Measurements from ENCODE around the gene PPFIBP2.

Gene PPFIBP2

DNA sequence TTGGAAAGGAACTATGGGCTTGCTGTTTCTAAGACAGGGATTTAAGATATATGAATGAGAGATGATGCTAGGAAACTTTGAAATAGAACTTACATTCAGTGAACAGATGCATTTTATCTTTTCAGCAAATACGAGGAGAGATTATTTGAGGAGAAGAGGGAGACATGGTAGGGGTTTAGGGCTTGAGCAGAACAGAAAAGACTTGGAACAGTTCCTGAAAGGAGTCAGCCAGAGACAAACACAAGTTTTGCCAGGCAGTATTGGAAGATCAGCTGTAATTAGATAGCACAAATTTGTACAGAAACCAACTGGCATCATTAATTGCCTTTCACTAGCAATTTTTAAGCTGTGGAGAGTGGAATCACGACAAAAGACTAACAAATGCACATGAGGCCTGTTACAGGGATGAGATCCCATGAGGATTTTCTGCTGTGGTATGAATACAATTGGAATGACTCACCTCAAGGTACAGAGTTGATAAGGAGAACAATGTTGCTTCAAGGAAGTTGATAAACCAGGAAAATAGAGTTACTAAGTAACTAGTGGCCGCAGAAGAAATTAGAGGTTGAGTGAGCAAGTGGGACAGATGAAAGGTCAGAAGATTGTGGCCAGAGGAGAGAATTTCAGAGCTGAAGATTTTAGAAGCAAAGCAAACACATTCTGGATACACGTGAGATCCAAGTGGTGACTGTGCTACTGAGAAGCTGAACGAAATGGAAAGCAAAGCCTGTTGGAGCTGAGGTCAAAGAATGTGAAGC lies 91.6 kb downstream of the PPFIBP2 start:
- DNase-seq = no peak

DNA sequence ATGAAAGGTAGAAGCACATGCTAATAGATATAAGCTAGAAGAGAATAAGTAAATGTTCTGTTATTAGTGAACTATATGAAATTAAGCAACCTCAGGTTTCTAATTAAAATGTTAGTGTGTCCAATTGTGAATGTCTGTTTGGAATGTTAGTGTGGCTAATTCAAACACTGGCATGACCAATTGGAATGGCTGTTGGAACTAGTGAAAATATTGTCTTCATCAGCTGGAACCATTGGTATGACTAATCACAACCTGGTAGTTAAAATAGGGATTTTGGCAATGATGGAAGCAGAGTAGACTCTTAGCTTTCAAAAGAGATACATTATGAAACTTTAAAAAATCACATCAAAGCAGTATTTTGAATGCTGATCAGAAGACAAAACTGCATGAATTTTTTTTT lies 92.7 kb downstream of the PPFIBP2 start:
- DNase-seq = no peak

DNA sequence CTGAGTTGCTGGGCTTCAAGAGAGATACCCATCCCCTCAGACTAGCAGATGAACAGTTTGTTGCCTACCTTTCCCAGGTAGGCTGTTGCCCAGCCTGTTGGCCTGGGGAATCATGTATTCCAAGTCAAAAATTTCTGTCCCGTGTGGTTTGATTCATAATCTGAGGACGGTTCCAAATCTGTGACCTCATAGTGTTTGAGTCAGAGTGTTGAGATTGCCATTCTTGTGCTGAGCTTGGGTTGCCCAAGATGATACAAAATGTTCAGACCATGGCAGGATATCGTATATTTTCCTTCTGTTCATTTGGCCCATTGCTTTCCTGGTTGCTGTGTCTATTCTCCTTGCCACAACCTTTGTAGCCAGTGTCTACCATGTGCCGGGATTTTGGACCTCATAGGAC lies 95.2 kb downstream of the PPFIBP2 start:
- no peak for DNase-seq

DNA sequence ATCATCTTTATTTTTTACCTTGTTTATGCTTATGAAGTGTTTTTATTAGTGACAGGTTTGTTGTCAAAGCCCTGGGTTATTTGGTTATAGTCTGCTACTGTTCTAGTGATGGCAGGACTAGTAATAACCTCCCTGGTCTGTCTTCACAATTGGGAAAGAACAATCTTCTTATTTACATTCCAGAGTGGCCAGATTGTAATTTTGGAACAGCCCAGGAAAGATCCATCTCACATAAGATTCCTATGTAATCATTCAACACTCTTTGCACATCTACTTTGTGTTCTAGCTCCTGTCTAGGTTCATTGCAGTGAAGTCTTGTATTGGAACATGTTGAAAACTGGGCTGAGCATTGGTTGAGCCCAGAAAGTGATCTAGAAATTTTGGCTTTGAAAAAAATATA lies 95.7 kb downstream of the PPFIBP2 start:
- no peak for DNase-seq

DNA sequence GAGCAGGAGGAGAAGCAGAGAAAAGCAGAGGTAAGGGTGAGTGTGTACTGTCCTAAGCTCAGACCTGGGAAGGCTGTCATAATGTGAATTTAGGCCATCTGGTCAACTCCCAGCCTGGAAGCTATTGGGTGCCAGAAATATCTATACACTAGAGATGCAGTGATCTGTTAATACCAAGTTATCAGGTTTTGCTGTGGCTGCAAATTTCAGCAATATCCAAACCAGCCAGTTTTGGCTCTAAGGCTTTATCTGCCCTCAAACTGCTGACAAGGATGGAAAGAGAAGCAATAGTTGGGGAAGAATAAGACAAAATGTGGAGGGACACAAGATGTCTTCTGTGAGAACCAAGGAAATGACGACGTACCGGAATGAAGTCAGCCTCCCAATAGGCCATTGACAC lies 96.6 kb downstream of the PPFIBP2 start:
- no peak for DNase-seq

DNA sequence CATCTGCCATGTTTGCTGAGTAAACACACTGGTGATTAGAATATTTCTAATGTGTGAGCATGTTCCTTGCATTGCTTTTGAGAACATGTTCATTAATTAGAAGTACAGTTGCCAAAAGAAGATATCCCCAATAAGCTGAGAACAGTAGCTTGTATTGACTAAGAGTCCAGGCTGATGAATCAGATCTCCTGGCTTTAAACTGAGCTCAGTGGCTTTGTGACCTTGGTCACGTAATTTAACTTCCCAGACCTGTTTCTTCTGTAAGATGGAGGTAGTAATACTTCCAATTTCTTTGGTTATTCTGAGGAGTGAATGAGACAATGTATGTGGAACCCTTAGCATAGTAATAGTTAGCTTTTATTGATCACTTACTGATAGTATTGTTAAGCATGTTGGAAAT lies 97.6 kb downstream of the PPFIBP2 start:
- DNase-seq = no peak

DNA sequence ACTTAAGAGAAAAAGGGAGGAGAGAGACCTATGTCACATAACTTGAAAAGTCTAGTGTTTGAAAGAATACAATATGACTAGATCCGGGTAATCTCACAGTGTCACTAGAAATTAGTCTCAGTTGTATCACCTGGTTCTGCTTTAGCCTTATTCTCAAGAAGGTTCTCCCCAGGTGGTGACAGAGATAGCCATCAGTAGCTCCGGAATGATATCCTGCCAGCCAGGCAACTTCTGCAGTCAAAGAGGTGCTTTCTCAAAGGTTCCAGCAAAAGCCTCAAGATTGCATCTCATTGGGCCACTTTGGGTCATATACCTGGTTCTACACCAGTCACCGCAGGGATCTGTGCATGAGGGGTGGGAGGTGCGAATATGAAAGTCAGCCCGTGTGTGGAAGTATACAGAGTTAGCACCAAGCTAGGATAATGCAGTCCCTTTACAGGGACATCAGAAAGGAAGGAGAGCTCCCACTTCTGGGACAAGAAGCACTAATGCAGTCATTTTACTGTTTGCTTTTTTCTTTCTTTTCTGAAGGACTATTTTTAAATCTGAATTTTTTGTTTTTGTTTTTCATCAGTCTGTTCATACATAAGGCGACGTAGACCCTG lies 98.4 kb downstream of the PPFIBP2 start:
- DNase-seq = no peak

DNA sequence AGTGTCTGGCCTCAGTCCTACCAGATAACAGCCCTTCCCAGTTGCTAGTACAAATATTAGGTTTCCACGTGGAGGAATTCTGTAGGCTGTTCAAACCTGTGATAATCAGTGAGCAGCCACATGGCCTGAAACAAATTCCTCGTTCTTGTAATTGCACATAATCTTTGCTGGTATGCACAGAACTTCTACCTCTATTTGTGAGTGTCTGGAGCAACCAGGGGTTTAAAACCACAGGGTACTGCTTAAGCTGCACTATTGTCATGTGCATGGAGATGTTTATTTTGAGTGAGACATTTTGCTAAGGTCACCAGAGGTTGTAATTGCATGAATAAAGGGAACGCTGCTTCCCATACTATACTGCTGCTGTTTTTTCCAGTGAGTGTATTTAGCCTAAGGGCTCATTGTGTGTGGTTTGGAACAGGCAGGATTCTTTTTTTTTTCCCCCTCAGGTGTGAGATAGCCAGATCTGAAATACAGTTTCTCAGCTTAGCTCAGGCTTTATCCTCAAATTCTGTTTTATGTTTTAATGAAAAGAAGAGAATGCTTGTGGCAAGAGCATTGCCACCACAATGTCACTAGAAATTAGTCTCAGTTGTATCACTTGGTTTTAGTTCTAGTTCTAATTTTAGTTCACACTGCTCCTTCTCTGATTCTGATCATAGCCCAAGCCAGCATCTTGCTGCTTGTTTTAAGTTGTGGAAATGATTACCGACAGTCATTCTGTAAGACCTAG lies 99.0 kb downstream of the PPFIBP2 start:
- DNase-seq = no peak

DNA sequence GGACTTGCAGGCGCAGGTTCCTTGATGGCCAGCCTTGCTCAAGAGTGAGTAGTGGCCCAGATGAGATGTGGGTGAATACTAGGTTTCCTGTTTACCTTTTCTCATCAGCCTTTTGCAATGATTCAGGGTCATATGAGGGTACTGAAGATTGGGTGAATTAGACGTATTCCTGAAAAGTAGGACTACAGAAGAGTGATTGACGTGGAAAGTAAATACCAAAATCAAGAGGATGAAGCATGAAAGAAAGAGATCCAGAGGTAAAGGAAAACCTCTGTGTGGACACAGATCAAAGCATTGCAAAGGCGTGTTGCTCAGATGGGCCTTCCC lies 99.6 kb downstream of the PPFIBP2 start:
- no peak for DNase-seq

DNA sequence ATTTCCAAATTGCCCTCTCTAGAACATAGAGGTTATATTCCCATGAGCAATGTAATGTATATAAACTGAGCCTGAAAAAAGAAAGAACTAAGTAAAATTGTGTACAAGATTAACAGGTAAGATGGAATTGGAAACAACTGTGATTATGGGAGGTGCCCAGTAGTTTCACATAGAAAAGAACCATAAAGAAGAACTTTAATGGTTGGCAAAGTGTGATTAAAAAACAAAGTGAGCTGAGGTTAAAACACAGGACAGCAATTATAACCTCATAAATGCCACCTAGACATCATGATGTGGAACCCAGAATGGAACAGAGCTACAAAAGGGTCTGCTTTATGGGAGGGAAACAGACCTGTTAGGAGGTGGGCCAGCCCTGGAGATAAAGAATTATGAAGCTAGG lies 100.9 kb downstream of the PPFIBP2 start:
- no peak for DNase-seq

DNA sequence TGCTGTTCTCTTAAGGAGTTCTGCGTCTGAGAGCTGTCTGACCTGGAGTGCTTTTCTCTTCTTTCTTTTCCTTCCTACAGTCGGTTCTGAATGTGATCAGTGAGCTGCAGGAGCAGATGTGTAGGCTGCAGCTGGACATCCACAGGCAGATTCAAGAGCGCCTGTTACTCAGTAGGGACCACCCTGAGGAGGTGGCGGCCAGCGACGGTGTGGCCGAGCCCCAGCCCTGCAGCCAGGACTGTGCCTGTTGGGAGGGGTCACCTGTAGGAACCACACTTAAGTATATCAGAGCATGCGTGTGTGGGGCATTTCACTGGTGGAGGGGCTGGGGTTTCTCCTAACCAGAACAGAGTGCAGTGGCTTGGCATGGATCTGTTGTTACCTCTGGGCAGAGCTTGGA lies 103.2 kb downstream of the PPFIBP2 start:
- no peak for DNase-seq

DNA sequence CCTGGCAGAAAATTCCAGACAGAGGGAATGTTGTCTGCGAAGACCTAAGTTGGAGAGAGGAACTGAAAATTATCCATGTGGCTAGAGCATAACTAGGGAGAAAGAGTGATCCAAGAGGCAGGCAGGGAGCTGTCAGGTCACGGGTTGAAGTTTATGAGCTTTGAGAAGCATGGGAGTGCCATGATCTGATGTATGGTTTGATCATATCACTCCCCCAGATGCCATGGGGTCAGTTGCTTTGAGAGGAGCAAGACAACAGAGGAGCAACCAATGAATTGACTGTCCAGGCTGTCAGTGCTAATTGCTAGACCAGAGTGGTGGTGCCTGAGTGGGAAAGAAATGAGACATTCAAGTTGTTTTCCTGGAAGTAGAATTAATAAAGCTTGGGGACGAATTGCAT lies 105.5 kb downstream of the PPFIBP2 start:
- DNase-seq = no peak

DNA sequence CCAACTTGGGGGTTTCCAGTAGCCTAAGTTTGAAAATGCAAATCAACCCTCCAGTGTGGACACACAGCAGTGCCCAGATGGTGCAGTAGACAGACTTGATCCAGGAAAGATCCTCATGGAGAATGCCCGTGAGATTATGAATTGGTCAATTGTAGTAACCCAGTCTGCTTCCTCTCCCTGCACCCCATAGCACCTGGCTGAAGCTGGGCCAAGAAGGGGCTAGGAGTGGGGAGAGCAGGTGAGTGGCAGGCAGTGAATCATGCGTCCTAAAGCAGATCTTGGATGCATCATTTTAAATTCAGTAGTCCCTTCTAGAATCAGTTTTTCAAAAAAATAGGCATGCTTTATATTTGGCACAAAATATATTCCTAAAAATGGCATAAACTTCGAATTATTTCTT lies 107.3 kb downstream of the PPFIBP2 start:
- DNase-seq = no peak

DNA sequence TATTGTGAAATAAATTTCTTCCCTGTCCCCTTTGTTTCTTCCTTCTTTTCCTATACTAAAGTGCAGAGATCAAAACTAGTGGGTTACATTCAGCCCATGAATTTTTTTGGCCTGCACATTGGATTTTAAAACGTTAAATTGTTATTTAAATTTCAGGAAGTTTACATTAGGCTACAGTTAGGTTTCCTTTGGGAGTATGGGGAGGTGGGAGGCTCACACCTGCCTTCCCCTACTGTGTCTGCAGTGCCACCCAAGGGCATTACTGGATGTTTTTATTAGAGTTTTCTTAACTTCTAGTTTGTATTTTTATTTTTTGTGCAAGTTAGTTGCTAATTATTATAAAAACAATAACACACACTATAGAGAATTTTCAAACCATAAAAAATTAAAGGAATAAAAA lies 107.8 kb downstream of the PPFIBP2 start:
- DNase-seq = no peak

DNA sequence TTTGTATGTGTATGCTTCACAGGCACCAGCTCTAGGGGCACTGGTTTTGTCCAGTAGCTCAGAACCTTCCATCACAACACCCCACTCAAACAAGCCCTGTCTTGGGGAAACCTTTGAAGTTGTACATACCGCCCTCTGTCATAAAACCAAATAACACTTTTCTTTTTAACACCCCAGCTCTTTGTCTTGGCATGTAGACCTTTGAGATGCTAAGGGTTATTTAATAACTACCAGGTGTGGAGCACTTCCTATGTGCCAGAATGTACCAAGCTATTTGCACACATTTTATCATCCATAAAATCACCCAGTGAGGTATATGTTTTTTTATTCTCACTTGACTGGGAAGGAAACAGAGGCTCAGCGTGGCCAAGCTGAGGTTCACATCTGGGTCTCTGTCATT lies 108.9 kb downstream of the PPFIBP2 start:
- DNase-seq = no peak

DNA sequence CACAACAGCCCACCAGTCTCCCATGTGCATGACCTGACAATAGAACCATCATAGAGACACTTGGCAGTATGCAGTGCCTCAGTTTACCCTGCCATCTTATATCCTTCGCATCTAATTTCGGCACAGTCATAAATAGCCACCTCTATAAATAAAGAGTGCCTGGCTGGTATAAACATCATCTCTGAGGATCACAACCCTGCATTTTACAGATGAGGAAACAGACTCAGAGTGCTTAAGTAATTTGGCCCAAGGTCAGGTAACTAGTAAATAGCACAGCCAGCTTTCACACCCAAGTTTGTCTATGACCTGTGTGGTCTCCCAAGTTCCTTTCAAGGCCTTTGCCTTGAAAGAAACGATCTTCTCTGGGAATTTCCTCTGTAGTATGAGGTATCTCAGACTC lies 114.9 kb downstream of the PPFIBP2 start:
- no peak for DNase-seq

DNA sequence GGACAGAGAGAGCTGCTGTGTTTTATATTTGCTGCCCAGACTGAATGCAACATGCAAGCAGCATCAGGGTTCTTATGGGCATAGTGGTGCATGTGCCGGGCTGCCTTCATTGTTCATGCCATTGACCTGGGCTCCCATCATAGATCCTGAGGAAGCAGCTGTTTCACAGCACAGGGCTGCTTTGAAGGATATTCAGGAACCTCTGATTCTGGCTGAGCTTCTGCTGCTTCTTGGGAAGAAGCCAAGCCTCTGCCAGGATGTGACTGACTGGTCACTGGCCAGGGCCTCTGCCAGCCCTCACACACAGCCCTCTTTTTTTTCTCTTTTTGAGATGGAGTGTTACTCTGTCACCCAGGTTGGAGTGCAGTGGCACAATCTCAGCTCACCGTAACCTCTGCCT lies 116.2 kb downstream of the PPFIBP2 start:
- DNase-seq = no peak

DNA sequence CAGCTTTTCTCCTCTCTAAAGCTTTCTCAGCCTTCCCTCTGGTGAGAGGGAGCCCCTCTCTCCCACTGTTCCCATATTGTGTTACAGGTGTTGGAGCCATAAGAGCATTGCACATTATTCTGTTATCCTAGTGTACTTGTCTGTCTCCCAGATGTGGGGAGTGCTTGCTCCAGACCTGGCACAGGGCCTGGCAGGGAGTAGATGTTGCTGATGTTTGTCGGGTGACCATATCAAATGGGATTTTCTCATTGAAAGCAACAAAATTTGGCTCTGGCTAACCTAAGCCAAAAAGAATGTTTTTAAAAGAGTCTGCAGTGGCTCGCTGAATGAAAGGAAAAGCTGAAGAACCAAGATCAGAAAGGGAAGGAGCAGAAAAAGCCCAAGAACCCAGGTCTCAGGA lies 118.4 kb downstream of the PPFIBP2 start:
- DNase-seq = no peak

DNA sequence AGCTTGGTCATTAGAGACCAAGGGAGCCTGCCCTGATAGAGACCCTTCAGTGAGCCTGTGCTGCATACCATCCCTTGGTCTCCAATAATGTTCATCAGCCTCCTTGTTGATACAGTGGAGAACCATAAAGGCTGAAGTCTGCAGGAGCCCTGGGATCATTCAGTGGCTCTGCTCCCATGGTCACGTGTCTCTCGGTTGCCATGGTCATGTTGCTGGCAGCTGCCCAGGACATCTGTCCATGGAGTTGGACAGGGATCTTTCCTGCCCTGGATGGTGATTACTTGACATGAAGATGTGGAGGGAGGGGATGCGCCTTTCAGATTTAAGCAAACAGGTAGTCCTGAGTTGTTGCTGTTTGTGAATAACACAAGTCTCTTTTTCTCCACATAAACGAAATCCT lies 121.3 kb downstream of the PPFIBP2 start:
- DNase-seq = no peak

DNA sequence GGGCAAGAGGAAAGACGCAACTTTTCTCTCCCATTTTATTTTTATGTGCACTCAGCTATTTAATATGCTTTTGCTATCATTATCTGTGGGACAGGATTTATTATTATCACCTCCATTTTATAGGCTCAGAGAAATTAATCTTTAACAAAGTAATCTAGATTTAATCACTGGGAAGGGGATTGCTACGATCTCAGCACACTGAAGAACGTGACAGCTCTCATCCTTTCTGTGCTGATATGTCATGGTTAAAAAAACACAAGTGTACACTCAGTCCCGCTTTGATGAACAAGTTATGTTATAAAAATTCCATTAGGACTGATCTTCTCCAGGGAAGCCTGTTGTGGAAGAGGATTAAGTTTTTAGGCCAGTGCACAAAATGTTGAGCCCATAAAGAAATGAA lies 121.9 kb downstream of the PPFIBP2 start:
- DNase-seq = no peak

DNA sequence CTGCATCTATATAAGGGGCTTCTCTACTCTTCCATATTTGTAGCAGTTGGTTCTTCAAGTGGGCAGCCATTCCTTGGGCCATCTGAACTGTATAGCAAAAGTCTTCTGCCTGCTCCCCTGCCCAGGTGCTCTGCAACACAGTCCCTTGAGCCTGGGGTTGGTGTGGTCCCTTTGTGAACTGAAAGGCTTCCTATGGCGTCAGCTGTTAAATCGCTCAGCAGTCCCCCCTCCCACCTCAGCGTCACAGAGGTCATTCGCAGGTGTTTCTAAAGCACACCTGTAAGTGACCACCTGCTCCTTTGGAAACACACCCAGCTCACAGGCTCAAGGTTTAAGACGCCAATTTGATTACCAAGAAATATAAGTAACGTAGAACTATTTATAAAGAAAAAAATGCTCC lies 122.6 kb downstream of the PPFIBP2 start:
- no peak for DNase-seq

DNA sequence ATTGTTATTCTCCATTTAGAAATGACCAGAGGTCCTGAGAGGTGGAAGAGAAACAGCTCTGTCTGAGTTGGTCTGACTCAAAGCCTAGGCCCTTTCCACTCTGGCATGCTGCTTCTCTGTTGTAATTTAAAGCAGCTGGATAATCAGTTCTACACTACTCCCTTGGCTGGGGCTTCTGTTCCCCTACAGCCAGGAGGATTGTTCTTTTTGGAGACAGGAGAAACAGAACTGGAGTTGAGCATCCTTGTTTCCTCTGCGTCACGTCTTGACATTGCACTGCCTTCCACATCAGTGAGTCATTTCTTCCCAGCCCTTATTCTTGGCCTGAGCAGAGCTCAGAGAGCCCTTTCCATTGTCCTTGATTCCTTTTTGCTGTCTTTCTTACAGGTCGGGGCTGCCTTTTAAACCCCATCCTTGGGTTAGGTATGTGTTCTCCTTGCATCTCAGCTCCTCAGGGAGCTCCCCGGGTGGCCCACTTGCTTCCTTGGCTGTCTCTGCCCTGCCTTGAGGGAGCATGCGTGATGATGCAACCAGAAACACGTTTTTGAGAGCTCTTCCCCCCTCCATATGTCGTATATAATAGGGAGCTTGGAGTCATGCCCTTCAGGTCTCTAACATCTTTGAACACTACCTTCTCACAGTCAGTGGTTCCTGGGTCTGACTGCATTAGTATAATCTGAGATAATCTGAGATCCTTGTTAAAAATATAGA lies 123.8 kb downstream of the PPFIBP2 start:
- DNase-seq = no peak

DNA sequence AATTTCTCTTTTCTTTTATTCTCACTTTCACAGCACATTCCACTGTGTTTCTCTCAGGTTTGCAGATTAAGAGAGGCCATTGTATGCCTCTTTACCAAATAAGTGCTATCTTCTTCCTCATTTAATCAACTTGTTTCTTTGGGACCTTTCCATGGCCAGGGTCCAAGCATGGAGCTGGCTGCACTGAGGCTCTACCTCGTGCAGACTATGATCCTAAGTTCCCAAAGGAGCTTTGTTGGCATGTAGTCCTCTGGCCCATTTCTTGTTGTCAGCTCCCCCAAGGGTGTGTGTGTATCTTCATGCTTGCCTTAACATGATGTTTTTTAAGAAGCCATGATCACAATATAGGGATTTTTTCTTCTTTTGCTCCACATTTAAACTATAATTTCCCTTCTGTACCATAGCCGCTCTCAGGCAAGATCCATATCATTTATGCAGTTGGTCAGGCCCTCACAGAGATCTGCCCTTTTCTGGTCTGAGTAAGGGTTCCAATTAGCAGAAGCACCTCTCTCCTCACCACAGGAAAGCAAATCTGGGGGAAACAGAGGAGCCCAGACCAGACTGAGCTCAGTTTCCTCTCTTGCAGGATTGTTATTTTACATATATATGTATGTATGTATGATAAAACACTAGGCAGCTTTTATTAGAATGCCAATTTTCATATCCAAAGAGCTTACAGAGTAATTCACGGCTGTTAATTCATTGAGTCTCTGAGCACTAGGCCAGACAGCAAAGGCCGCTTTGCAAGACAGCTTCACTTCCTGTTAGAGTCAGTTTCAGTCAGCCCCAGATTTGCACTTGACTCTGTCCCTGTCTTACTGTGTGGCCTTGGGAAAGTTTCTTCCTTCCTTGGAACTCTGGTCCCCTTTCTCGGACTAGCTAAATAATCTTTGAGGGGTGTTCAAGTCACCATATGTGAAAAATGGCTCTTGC lies 125.2 kb downstream of the PPFIBP2 start:
- DNase-seq = no peak

Data from CD4-positive, alpha-beta T cell treated with Interleukin-17A for 4 hours (primary cell).